Hepatocyte (in vitro differentiated cells): ENCODE measurements around the gene MSH3.

Experiments used
- EZH2 ChIP-seq: fragments of 200-600 bp; sonication (generic); IDR thresholded peaks from 2 replicates; pipeline ENCODE4 v1.6.1; 2016; ENCODE audit warnings: antibody characterized with exemption, mild to moderate bottlenecking, borderline replicate concordance
- EZH2phosphoT487 ChIP-seq: fragments of 200-600 bp; sonication (generic); IDR thresholded peaks from one replicate; pipeline ENCODE4 v1.6.1; 2018; ENCODE audit warnings: antibody characterized with exemption, mild to moderate bottlenecking, low read depth, moderate library complexity; ENCODE audit not compliant: unreplicated experiment, severe bottlenecking
- TF ChIP-seq, protein P1 (sequence below): fragments of 200-600 bp; sonication (generic); IDR thresholded peaks from 2 replicates; pipeline ENCODE4 v1.5.1; 2016; ENCODE audit warnings: antibody characterized with exemption, mild to moderate bottlenecking; ENCODE audit not compliant: poor library complexity

DNA sequence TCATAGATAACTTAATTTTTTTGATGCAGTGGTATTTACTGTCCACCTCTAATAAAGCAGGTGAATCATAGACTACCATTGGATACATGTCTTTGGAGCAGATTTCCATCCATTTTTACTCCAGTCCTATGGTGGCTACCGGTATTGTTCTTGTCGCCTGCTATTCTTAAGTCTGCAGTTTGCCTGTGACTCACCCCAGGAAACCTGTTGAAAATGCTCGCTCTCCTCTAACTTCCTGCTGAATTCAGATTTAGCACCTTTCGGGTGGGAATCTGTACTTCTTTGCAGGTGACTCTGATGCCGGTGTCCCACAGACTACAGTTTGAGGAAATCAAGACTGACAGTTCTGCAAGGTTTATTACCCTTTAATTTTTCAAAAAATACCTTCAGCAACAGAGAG lies 59.2 kb downstream of the MSH3 start:
- TF ChIP-seq, protein P1, sequence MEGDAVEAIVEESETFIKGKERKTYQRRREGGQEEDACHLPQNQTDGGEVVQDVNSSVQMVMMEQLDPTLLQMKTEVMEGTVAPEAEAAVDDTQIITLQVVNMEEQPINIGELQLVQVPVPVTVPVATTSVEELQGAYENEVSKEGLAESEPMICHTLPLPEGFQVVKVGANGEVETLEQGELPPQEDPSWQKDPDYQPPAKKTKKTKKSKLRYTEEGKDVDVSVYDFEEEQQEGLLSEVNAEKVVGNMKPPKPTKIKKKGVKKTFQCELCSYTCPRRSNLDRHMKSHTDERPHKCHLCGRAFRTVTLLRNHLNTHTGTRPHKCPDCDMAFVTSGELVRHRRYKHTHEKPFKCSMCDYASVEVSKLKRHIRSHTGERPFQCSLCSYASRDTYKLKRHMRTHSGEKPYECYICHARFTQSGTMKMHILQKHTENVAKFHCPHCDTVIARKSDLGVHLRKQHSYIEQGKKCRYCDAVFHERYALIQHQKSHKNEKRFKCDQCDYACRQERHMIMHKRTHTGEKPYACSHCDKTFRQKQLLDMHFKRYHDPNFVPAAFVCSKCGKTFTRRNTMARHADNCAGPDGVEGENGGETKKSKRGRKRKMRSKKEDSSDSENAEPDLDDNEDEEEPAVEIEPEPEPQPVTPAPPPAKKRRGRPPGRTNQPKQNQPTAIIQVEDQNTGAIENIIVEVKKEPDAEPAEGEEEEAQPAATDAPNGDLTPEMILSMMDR: no peak
- TF ChIP-seq EZH2 (no peak), EZH2phosphoT487 (no peak)
